ENCODE results near the gene TPO.

TPO gene

DNA sequence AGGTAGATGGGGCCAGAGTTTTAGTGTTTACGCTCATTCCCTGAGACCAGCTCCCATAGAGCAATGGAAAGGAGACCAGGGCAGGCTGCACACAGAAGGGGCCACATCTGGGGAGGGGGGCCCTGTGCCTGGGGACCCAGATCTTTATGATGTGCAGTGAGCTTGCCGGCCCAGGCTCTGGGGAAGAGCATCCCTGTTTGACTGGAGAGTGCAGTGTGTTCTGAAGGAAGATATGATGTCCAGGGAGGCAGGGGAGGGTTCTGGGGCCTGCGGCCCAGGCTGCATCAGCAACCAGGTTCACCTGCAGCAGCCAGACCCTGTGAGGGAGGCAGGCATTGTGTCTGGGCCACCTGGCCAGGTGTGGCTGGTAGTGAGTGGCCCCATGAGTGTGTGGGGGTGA, 13.8 kb downstream of the TPO start:
- DNase-seq (ENCODE audit: low spot score), result no peak
- TF ChIP-seq CTCF (IDR thresholded peaks at IDR 0.05; ENCODE audit: borderline replicate concordance, control extremely low read depth, extremely low read depth, insufficient read depth, missing control alignments), result no peak
- in situ Hi-C loops (cut with MboI; ENCODE audit: low sequenced_read_pairs, unreplicated experiment), result no loop called here

DNA sequence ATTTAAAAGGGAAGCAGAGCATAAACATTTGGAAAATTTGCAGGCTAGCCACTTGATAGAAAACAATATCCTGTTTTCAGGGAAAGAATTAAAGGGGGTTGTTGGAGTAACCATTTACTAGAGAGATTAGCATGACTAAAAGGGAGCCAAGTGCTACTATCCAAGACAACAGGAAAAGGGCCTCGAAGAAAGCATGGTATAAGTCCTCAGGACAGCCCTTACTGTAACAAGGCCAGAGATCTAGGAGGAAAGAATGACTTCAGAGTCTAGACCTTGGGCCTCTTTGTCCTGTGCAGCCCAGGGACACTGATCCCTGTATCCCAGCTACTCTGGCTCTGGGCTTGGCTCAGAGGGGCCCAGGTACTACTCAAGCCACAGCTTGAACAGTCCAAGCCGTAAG, 16.6 kb downstream of the TPO start:
- in situ Hi-C loops (cut with MboI; ENCODE audit: low sequenced_read_pairs, unreplicated experiment), result no loop called here
- no peak for TF ChIP-seq CTCF (IDR thresholded peaks at IDR 0.05; ENCODE audit: borderline replicate concordance, control extremely low read depth, extremely low read depth, insufficient read depth, missing control alignments)
- no peak for DNase-seq (ENCODE audit: low spot score)

DNA sequence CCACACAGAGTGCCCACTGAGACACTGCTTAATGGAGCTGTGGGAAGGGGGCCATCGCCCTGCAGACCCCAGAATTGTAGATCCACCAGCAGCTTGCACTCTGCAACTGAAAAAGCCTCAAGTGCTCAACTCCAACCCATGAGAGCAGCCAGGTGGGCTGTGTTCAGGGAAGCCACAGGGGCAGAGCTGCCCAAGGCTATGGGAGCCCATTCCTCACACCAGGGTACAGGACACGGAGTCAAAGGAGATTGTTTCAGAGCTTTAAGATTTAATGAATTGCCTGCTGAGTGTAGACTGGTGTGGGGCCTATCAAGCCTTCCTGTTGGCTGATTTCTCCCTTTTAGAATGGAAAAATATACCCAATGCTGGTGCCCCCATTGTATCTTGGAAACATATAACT, 17.2 kb downstream of the TPO start:
- no peak for DNase-seq (ENCODE audit: low spot score)
- in situ Hi-C loops (cut with MboI; ENCODE audit: low sequenced_read_pairs, unreplicated experiment), result no loop called here
- no peak for TF ChIP-seq CTCF (IDR thresholded peaks at IDR 0.05; ENCODE audit: borderline replicate concordance, control extremely low read depth, extremely low read depth, insufficient read depth, missing control alignments)

- DNase-seq (ENCODE audit: low spot score), result no peak
- in situ Hi-C loops (cut with MboI; ENCODE audit: low sequenced_read_pairs, unreplicated experiment), result no loop called here
- TF ChIP-seq CTCF (IDR thresholded peaks at IDR 0.05; ENCODE audit: borderline replicate concordance, control extremely low read depth, extremely low read depth, insufficient read depth, missing control alignments), result no peak
Measured at GRCh38 chr2:1431886-1432400, 18.7 kb downstream of the TPO start.

- TF ChIP-seq CTCF (IDR thresholded peaks at IDR 0.05; ENCODE audit: borderline replicate concordance, control extremely low read depth, extremely low read depth, insufficient read depth, missing control alignments), result no peak
- in situ Hi-C loops (cut with MboI; ENCODE audit: low sequenced_read_pairs, unreplicated experiment), result no loop called here
- DNase-seq (ENCODE audit: low spot score), result no peak
Measured at GRCh38 chr2:1432726-1433125, 19.5 kb downstream of the TPO start.

DNA sequence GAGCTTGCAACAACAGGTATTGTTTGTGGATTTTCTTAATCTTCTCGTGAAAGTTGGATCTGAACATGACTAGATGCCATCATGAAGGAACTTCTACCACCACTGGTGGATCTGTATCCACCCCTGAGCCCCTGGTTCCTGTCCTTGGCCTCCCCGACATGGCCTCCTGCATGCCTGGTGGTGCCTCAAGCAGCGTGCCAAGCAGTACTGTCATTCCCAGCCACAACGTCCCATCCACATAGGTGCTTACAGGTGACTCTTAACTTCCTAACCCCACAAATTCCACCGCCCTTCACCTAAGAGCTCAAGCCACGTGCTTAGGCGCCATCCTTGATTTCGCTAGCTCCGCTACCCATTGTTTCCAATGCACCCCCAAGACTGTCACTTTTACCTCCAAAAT, 23.1 kb downstream of the TPO start:
- no peak for TF ChIP-seq CTCF (IDR thresholded peaks at IDR 0.05; ENCODE audit: borderline replicate concordance, control extremely low read depth, extremely low read depth, insufficient read depth, missing control alignments)
- DNase-seq (ENCODE audit: low spot score), result no peak
- in situ Hi-C loops (cut with MboI; ENCODE audit: low sequenced_read_pairs, unreplicated experiment), result no loop called here

- in situ Hi-C loops (cut with MboI; ENCODE audit: low sequenced_read_pairs, unreplicated experiment), result no loop called here
Measured at GRCh38 chr2:1437101-1437500, 23.8 kb downstream of the TPO start.

More at GRCh38 chr2:1437101-1437500, 23.8 kb downstream of the TPO start:
- no peak for TF ChIP-seq CTCF (IDR thresholded peaks at IDR 0.05; ENCODE audit: borderline replicate concordance, control extremely low read depth, extremely low read depth, insufficient read depth, missing control alignments)
- DNase-seq (ENCODE audit: low spot score), result no peak

All from GM13976 (cell line).